Stimulated activated CD8-positive, alpha-beta memory T cell treated with anti-CD3 and anti-CD28 coated beads, Interleukin-15, amount 100 ng/mL, for 1 hour (primary cell): ENCODE data around the gene RASEF.
"Not testable (repeated sequence)": the region's sequence is repeated elsewhere in the genome, so short reads cannot be mapped to it uniquely, and the experiment has no call there.

Source experiments
- DNase-seq: peaks from one replicate; pipeline ENCODE4 v3.0.0-alpha.2; 2020; ENCODE audit warnings: low read depth

The RASEF gene

GRCh38 chr9:83062651-83063527 is at the start of gene RASEF:
Gene RASEF (minus strand): TSS chr9:83063142. CDS start chr9:83062867, 275 bp downstream.
- DNase-seq = no peak

- DNase-seq = no peak
Measured at GRCh38 chr9:83111169-83111568, 48.2 kb upstream of the RASEF start.

GRCh38 chr9:83109296-83109695 is 46.4 kb upstream of the RASEF start:
- DNase-seq = no peak

GRCh38 chr9:83108208-83108607 is 45.3 kb upstream of the RASEF start:
- no peak for DNase-seq

- DNase-seq = no peak
Measured at GRCh38 chr9:83106772-83107171, 43.8 kb upstream of the RASEF start.

GRCh38 chr9:83106263-83106662 is 43.3 kb upstream of the RASEF start:
- no peak for DNase-seq

- no peak for DNase-seq
Measured at GRCh38 chr9:83097633-83098032, 34.7 kb upstream of the RASEF start.

GRCh38 chr9:83093311-83093710 is 30.4 kb upstream of the RASEF start:
- DNase-seq = not testable (repeated sequence)

GRCh38 chr9:83081846-83082245 is 18.9 kb upstream of the RASEF start:
- DNase-seq = no peak

- no peak for DNase-seq
Measured at GRCh38 chr9:83081010-83081409, 18.1 kb upstream of the RASEF start.

GRCh38 chr9:83075932-83076331 is 13.0 kb upstream of the RASEF start:
- not testable (repeated sequence) for DNase-seq

- DNase-seq = not testable (repeated sequence)
Measured at GRCh38 chr9:83072498-83072897, 9.6 kb upstream of the RASEF start.

- DNase-seq = no peak
Measured at GRCh38 chr9:83071626-83072025, 8.7 kb upstream of the RASEF start.

- no peak for DNase-seq
Measured at GRCh38 chr9:83070261-83070660, 7.3 kb upstream of the RASEF start.

GRCh38 chr9:83069651-83070050 is 6.7 kb upstream of the RASEF start:
- no peak for DNase-seq

- DNase-seq = no peak
Measured at GRCh38 chr9:83068414-83068813, 5.5 kb upstream of the RASEF start.

- no peak for DNase-seq
Measured at GRCh38 chr9:83067579-83067978, 4.6 kb upstream of the RASEF start.

GRCh38 chr9:83066771-83067170 is 3.8 kb upstream of the RASEF start:
- no peak for DNase-seq

- no peak for DNase-seq
Measured at GRCh38 chr9:83065233-83065632, 2.3 kb upstream of the RASEF start.

- DNase-seq = no peak
Measured at GRCh38 chr9:83061990-83062650, 822 bp downstream of the RASEF start.

GRCh38 chr9:83061036-83061435 is 1.9 kb downstream of the RASEF start:
- no peak for DNase-seq

GRCh38 chr9:83060556-83060955 is 2.4 kb downstream of the RASEF start:
- DNase-seq = no peak

- no peak for DNase-seq
Measured at GRCh38 chr9:83059417-83059816, 3.5 kb downstream of the RASEF start.
